GM10266 (cell line): ENCODE measurements around the gene TIMM44.
"Not testable (repeated sequence)": the region's sequence is repeated elsewhere in the genome, so short reads cannot be mapped to it uniquely, and the experiment has no call there.

Source experiments
- DNase-seq: peaks from one replicate; pipeline ENCODE4 v3.0.0; 2012; ENCODE audit errors: extremely low spot score
- CTCF ChIP-seq: IDR thresholded peaks from 2 replicates; pipeline ENCODE4 v1.5.1; 2012; ENCODE audit warnings: mild to moderate bottlenecking, low read depth; ENCODE audit not compliant: control insufficient read depth, insufficient read depth; ENCODE audit errors: missing control alignments

TIMM44 gene

DNA sequence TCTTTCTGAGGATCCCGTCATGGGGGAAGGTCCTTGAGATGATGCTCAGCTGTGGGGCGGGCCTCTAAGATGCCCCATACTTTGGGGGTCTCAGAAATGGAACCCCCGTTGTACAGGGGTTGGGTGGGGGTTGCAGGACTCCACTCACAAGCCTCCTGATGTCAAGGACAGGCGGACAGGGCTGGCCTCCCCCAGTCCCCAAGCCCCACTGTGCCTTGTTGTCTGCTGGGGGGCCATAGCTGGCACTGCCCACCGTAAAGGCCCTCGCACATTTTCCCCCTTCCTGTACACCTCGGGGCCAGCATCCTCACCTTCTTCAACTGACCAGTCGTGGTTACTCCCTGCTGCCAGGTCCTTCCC lies 20.6 kb downstream of the TIMM44 start:
- DNase-seq: no peak
- no peak for TF ChIP-seq CTCF

DNA sequence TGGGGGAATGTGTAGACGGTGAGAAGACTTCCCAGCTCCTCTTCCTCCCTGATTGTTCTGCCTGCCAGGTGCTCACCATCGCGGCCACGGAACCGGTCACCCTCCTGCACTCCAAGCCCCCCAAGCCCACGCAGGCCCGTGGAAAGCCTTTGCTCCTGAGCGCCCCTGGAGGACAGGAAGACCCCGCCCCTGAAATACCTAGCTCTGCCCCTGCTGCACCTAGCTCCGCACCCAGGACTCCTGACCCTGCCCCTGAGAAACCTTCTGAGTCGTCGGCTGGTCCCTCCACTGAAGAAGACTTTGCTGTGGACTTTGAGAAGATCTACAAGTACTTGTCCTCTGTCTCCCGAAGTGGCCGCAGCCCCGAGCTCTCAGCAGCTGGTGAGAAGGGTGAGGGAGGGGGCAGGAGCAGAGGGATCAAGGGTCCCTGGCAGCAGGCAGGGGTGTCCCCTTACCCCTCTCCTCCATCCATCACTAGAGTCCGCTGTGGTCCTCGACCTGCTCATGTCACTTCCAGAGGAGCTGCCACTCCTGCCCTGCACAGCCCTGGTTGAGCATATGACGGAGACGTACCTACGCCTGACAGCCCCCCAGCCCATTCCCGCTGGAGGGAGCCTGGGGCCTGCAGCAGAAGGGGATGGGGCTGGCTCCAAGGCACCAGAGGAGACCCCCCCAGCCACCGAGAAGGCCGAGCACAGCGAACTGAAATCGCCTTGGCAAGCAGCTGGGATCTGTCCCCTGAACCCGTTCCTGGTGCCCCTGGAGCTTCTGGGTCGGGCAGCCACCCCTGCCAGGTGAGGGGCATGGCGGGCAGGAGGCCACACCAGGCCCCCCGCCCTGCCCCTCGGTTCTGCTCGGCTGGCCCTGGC lies 21.3 kb downstream of the TIMM44 start:
- no peak for DNase-seq
- no peak for TF ChIP-seq CTCF

- DNase-seq: no peak
- TF ChIP-seq CTCF: no peak
Measured at GRCh38 chr19:7921302-7921966, 22.0 kb downstream of the TIMM44 start.

GRCh38 chr19:7920519-7921301 lies 22.8 kb downstream of the TIMM44 start:
- TF ChIP-seq CTCF: no peak
- peak; percentile 99 for DNase-seq

- peak; percentile 95 for DNase-seq
- TF ChIP-seq CTCF: no peak
Measured at GRCh38 chr19:7919610-7920518, 23.6 kb downstream of the TIMM44 start, which contains the start of gene SNAPC2. SNAPC2 (plus strand) TSS chr19:7920338; CDS start chr19:7920367, 29 bp downstream.

GRCh38 chr19:7918615-7919421 lies 24.6 kb downstream of the TIMM44 start:
- no peak for DNase-seq
- no peak for TF ChIP-seq CTCF

GRCh38 chr19:7918062-7918614 lies 25.3 kb downstream of the TIMM44 start:
- not testable (repeated sequence) for DNase-seq
